Mesenteric fat pad (tissue), 1 donor: ENCODE results near the gene MBOAT1. TPM values are rescaled to one million over a fixed set of nuclear protein-coding genes. Genes with fewer than 3 reads are reported as not detected.

Source experiments
- DNase-seq: peaks from one replicate; pipeline ENCODE4 v3.0.0-alpha.2; 2020; ENCODE audit warnings: low spot score
- total RNA-seq: library from RNA; stranded (reverse); fragmentation: NEBNext Ultra II Directional; extraction: Animal tissue kit (Norgen Biotek cat#: 25700); gene quantifications from one replicate; pipeline ENCODE4 v1.2.1, GENCODE V29; 2021
- donor health status: DM: yes; HTN: yes; CAD: no.

The MBOAT1 gene
- total RNA-seq, 1 donor from 2014 or later, result 6.3 TPM

- no peak for DNase-seq
Measured at GRCh38 chr6:20105838-20106237, 106.4 kb downstream of the MBOAT1 start.

DNA sequence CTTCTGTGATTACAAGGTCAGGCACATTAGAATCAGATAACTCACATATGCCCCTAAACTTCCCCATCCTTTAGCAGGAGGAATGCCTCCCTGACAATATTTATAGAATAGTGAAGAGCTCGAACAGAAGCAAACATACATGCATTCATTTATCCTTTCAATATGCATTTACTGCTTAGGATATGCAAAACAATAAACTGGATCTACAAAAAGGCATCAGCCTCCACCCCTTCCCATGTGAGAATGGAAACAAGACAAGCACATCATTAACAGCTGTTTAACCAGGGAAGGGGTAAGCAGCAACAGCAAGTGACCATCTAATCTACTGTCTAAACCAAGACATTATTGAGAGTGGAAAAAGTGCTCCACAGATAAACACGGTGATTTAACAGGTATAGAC lies 107.6 kb downstream of the MBOAT1 start:
- DNase-seq, result no peak

DNA sequence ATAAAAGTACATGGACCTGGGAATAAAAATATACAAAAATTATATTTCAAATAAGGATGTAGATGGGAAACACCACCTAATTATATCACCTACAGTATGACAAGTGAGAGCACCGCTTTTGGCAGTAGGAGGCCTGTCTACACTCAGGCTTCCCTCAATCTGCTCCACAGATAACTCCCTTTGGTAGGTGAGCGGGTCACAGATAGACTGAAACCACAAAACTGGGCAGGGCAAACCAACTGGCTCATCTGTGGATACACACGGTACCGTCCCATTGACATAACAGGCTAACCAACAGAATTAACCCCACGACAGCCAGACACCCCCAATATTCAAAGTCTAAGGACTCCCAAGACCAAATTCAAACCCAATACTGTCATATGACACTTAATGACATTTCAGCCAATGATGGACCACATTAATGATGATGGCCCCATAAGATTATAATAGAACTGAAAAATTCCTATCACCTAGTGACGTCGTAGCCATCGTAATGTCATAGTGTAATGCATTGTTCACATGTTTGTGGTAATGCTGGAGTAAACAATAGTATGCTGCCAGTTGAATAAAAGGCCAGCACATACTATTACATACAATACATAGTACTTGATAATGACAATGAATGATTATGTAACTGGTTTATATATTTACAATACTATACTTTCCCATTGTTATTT lies 109.7 kb downstream of the MBOAT1 start:
- no peak for DNase-seq

GRCh38 chr6:20099156-20099555 lies 113.1 kb downstream of the MBOAT1 start:
- DNase-seq, result no peak

GRCh38 chr6:20098267-20098876 lies 113.9 kb downstream of the MBOAT1 start:
- no peak for DNase-seq

DNA sequence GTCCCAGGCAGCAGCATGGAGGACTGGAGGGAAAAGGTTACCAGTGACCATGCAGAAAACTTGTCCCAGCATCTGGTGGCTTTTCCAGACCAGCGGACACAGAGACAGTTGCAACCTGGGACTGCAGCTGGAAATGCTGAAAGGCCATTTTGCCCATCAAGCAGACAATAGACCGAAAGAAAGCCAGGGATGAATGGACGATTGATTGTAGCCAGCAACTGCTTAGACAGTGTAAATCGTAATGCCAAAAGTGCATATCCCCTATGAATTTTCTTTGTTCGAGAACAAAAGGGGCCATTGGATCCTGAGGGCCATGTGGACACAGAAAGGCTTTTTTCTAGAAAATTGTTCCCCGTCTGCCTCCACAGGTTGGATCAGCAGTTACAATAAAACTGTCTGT lies 115.7 kb downstream of the MBOAT1 start:
- no peak for DNase-seq

DNA sequence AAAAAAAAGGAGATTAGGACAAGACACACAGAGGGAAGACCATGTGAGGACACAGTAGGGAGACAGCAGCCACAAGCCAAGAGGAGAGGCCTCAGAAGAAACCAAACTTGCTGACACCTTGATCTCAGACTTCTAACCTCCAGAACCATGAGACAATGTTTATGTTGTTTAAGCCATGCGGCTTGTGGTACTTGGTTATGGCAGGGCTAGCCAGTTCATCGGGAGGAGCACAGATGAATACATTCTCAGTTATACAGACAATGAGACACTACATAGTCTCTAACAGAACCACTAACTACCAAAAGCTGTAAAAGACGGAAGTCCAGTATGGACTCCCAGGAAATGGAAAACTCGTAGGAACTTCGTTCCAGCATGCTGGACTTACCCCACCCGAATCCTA lies 116.8 kb downstream of the MBOAT1 start:
- DNase-seq, result no peak

- DNase-seq, result no peak
Measured at GRCh38 chr6:20092071-20092566, 120.2 kb downstream of the MBOAT1 start.

DNA sequence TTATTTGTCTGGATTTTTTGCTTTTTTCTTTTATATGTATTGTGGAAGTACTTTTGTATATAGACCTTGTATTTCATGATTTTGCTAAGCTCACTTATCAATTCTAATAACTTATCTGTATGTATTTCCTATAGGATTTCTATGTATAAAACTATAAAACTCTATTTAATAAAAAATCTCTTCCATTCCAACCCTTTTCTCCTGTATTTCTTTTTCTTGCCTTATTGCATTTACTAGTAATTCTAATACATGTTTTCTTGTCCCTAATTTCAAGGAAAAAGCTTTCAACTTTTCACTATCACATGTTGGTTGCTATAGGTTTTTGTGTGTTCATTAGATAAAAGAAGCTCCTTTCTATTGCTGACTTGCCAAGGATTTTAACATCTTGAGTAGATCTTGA lies 125.3 kb downstream of the MBOAT1 start:
- DNase-seq, result no peak

DNA sequence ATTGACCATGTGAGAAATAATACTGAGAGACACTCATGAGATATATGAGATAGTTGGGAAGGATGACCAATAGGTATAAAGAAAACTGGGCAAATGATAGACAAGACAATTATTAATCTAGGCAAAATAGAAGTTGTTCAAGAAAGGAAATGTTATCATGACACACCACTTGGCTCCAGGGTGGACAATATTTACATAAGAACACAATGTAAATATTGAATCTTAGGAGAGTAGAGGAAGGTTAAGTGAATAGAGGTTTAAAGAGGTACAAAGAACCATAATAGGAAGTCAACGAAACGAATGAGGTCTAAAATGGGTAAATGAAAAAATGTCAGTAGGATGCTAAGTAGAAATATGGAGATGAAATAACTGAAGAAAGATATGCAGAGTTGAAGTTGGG lies 126.5 kb downstream of the MBOAT1 start:
- DNase-seq, result no peak

- DNase-seq, result no peak
Measured at GRCh38 chr6:20084411-20084810, 127.9 kb downstream of the MBOAT1 start.

DNA sequence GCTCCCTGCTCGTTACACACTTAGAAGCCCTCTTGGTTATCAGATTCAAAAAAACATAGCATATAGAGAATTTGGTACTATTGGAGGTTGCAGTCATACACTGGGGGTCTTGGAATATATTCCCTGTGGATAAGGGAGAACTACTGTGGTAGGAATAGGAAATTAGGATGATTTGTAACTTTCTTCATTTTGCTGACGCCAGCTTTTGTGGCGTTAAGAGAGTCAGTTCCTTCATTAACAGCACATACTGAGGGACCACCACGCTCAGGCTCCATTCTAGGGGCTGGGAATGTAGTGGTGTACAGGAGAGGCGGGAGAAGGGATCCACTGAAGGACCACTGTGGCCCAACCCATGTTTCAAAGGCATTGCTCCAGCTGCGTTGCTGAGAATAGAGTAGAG lies 140.3 kb downstream of the MBOAT1 start:
- no peak for DNase-seq

GRCh38 chr6:20070047-20070446 lies 142.2 kb downstream of the MBOAT1 start:
- DNase-seq, result no peak

GRCh38 chr6:20069021-20069522 lies 143.2 kb downstream of the MBOAT1 start:
- DNase-seq, result no peak

- no peak for DNase-seq
Measured at GRCh38 chr6:20068421-20068988, 143.8 kb downstream of the MBOAT1 start.

DNA sequence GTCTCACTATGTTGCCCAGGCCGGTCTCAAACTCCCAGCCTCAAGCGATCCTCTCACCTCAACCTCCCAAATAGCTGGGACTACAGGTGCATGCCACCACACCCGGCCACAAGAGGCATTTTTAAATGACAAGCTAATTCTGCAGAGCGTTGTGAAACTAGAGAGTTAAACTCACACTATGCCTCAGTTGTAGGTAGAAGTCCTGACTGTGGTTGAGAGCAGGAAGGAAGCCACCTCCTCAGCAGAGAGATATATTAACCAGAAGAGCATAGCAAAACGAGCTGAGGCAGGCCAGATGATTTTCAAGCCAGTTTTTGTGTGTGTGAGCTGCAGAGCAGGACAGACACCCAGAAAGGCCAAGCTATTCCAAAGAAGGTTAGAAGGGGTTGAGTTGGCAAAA lies 150.3 kb downstream of the MBOAT1 start:
- DNase-seq, result no peak

DNA sequence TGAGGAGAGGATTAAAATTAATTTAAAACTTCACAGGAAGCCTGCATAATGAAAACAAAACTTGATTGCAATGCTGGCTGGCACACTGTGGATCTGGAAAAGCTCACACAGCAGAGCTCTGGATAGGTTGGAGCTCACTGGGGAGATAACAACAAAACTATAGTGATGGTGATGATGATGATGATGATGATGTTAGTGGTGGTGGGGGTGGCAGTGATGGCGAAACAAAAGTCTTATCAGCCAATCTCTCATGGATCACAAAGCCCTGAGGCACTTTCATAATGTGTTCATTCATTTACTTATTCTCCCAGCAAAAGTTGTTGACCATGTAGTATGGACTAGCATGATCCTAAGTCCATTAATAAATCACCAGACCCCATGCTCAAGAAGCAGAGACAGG lies 152.0 kb downstream of the MBOAT1 start:
- no peak for DNase-seq

DNA sequence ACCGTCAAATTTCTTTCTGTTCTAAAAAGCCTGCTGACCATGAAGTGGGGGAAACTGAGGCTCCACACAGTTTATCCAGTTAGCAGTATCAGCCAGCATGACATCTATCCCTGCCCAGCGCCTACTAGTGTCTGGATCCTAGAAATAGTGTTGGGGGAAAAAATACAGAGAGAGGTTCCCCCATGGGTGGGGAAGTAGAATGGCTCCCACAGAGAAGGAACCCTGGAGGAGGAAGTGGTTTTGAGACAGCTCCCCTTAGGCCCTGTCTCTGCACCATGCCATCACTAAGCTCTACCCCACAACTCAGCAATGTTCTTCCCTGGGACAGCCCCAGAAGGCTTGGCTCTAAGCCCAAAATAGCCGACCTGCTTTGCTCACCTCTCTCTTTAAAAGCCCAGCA lies 153.4 kb downstream of the MBOAT1 start:
- no peak for DNase-seq

DNA sequence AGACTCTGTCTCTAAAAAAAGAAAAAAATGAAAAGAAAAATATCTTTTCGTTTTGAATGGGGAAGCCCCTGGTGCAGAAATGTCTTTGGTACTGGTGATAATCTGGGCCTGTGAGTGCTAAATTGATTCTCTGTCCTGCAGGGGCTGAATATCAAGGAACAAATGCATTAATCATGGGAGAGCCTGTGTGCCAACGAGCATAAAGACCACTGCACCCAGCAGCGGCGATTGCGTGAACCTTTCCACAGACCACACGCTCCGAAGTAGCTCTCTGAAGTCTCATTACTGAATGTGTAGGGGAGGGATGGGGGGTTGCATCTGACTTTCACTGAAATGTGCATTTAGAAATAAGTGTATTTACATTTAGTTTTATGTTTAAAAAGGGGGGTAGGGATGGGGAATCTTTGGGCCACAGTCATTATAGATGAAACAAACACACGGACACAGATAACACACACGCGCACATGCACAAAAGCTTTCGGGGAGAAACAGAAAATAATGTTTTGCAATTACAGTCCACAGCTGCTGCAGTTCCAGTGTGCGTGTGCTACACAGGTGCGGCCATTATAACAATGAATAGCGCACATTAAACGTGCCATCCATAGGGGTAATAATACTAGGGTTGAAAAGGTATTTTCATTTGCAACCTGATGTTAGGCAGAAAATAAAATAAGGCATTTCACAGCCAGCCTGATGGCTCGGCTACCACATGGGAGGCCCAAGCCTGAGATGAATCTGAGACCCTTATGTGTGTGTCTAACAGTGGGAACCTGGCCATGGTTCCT lies 154.0 kb downstream of the MBOAT1 start:
- no peak for DNase-seq

DNA sequence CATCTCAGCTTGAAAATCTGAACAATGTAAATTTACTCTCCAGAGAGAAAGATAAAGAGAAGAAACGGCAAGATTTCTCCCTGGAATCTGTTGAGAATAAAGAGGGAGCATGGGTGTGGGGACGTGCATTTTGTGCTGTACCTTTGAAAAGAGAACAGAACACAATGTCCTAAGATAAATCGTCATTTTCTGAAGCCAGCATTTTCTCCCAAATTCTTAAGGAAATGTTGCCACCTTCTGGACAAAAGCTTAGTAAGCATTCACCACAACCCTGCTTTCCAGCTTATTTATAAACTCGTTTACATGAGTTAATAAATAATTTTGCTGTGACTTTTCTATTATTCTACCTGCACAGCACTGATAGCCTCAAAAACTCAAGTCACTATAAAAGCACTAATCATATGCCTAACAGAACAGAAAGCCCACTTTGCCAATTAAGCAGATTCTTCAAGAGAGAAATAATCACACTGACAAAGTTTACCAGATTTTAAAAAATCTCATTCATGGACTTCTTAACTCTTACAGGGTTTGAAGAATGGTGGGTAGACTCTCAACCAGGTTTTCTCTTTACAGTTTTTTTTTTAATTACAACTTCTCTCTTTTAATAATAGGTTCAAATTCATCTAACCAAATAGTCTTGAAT lies 155.8 kb downstream of the MBOAT1 start:
- no peak for DNase-seq

GRCh38 chr6:20055916-20056315 lies 156.4 kb downstream of the MBOAT1 start:
- DNase-seq, result no peak
